ENCODE results near the gene SCMH1. TPM values are rescaled to one million over a fixed set of nuclear protein-coding genes. Genes with fewer than 3 reads are reported as not detected.

The SCMH1 gene
- total RNA-seq, 1 donor from 2014 or later: 36.7 TPM

- TF ChIP-seq CTCF (conservative IDR thresholded peaks at IDR 0.05): no peak
- Mint-ChIP-seq H3K4me3 (no peak overlapping the region), H3K27ac (peak overlapping the region; percentile 26), H3K27me3 (no peaks in the 10 kb centered on the region), H3K36me3 (peaks cover 45% of the 10 kb centered on the region), H3K4me1 (ENCODE audit: unreplicated experiment) (peaks cover 19% of the 10 kb centered on the region), H3K9me3 (no peaks in the 10 kb centered on the region)
- no peak for DNase-seq (ENCODE audit: extremely low spot score, unreplicated experiment)
These were observed 255.2 kb downstream of the SCMH1 start for GRCh38 chr1:40986956-40987355.

- Mint-ChIP-seq H3K4me1 (ENCODE audit: unreplicated experiment) (peaks cover 23% of the 10 kb centered on the region), H3K27me3 (no peaks in the 10 kb centered on the region), H3K27ac (peak overlapping the region; percentile 6), H3K9me3 (no peaks in the 10 kb centered on the region), H3K4me3 (no peak overlapping the region), H3K36me3 (peaks cover 39% of the 10 kb centered on the region)
- DNase-seq (ENCODE audit: extremely low spot score, unreplicated experiment): no peak
- no peak for TF ChIP-seq CTCF (conservative IDR thresholded peaks at IDR 0.05)
These were observed 255.8 kb downstream of the SCMH1 start for GRCh38 chr1:40986328-40986783.

GRCh38 chr1:40985875-40986274 lies 256.2 kb downstream of the SCMH1 start:
- Mint-ChIP-seq H3K36me3 (peaks cover 36% of the 10 kb centered on the region), H3K27me3 (no peaks in the 10 kb centered on the region), H3K27ac (peak overlapping the region; percentile 6)

GRCh38 chr1:40985161-40985560 lies 256.9 kb downstream of the SCMH1 start:
- TF ChIP-seq CTCF (conservative IDR thresholded peaks at IDR 0.05): no peak
- no peaks in the 10 kb centered on the region for H3K27me3 Mint-ChIP-seq
- no peak overlapping the region for H3K4me3 Mint-ChIP-seq
- no peak overlapping the region for H3K27ac Mint-ChIP-seq
- DNase-seq (ENCODE audit: extremely low spot score, unreplicated experiment): no peak
- no peaks in the 10 kb centered on the region for H3K9me3 Mint-ChIP-seq
- peaks cover 31% of the 10 kb centered on the region for H3K36me3 Mint-ChIP-seq
- H3K4me1 Mint-ChIP-seq (ENCODE audit: unreplicated experiment): peaks cover 32% of the 10 kb centered on the region

More at GRCh38 chr1:40985875-40986274, 256.2 kb downstream of the SCMH1 start:
- H3K4me3 Mint-ChIP-seq: no peak overlapping the region
- H3K4me1 Mint-ChIP-seq (ENCODE audit: unreplicated experiment): peaks cover 27% of the 10 kb centered on the region
- no peak for TF ChIP-seq CTCF (conservative IDR thresholded peaks at IDR 0.05)
- H3K9me3 Mint-ChIP-seq: no peaks in the 10 kb centered on the region
- no peak for DNase-seq (ENCODE audit: extremely low spot score, unreplicated experiment)

- Mint-ChIP-seq H3K36me3 (peaks cover 27% of the 10 kb centered on the region), H3K27ac (no peak overlapping the region), H3K9me3 (no peaks in the 10 kb centered on the region), H3K4me3 (no peak overlapping the region), H3K4me1 (ENCODE audit: unreplicated experiment) (peaks cover 32% of the 10 kb centered on the region), H3K27me3 (no peaks in the 10 kb centered on the region)
- DNase-seq (ENCODE audit: extremely low spot score, unreplicated experiment): no peak
- no peak for TF ChIP-seq CTCF (conservative IDR thresholded peaks at IDR 0.05)
These were observed 257.6 kb downstream of the SCMH1 start for GRCh38 chr1:40984531-40984930.

- Mint-ChIP-seq H3K9me3 (no peaks in the 10 kb centered on the region), H3K36me3 (peaks cover 24% of the 10 kb centered on the region), H3K4me3 (no peak overlapping the region), H3K27me3 (no peaks in the 10 kb centered on the region), H3K27ac (no peak overlapping the region), H3K4me1 (ENCODE audit: unreplicated experiment) (peaks cover 32% of the 10 kb centered on the region)
- TF ChIP-seq CTCF (conservative IDR thresholded peaks at IDR 0.05): no peak
- no peak for DNase-seq (ENCODE audit: extremely low spot score, unreplicated experiment)
These were observed 258.0 kb downstream of the SCMH1 start for GRCh38 chr1:40984066-40984465.

Data from type B pancreatic cell (in vitro differentiated cells).